HepG2 (cell line): ENCODE measurements around the gene YWHAQ. TPM values are rescaled to one million over a fixed set of nuclear protein-coding genes. Genes with fewer than 3 reads are reported as not detected.

Source experiments
- EEA1 ChIP-seq: sonication (generic); formaldehyde crosslinking; IDR thresholded peaks from 2 replicates; pipeline ENCODE4 v1.5.1; 2020; ENCODE audit warnings: mild to moderate bottlenecking, missing genetic modification reagents, borderline replicate concordance
- RNF219 ChIP-seq: sonication (generic); formaldehyde crosslinking; IDR thresholded peaks from 2 replicates; pipeline ENCODE4 v1.5.0; 2020; ENCODE audit warnings: mild to moderate bottlenecking, missing genetic modification reagents
- SAP130 ChIP-seq: IDR thresholded peaks from 2 replicates; pipeline ENCODE4 v1.6.1; 2016; ENCODE audit warnings: low read depth
- SKI ChIP-seq: fragments of 450-650 bp; IDR thresholded peaks from one replicate; pipeline ENCODE4 v1.6.1; 2018; ENCODE audit warnings: mild to moderate bottlenecking; ENCODE audit not compliant: partially characterized antibody
- SP4 ChIP-seq: sonication (generic); formaldehyde crosslinking; IDR thresholded peaks from 2 replicates; pipeline ENCODE4 v1.8.1; 2023; ENCODE audit warnings: mild to moderate bottlenecking, missing genetic modification reagents
- STAG1 ChIP-seq: sonication (generic); formaldehyde crosslinking; IDR thresholded peaks from 2 replicates; pipeline ENCODE4 v1.4.0; 2020; ENCODE audit warnings: missing genetic modification reagents
- TBX3 ChIP-seq: fragments of 450-650 bp; IDR thresholded peaks from 2 replicates; pipeline ENCODE4 v1.6.1; 2017; ENCODE audit warnings: antibody characterized with exemption, mild to moderate bottlenecking, inconsistent platforms, borderline replicate concordance
- TRIM24 ChIP-seq: sonication (generic); formaldehyde crosslinking; IDR thresholded peaks from 2 replicates; pipeline ENCODE4 v1.8.0; 2022; ENCODE audit warnings: mild to moderate bottlenecking, missing genetic modification reagents
- ZBTB42 ChIP-seq: sonication (generic); formaldehyde crosslinking; IDR thresholded peaks from 2 replicates; pipeline ENCODE4 v1.5.0; 2020; ENCODE audit warnings: mild to moderate bottlenecking, missing genetic modification reagents
- ZMYM4 ChIP-seq: sonication (generic); formaldehyde crosslinking; IDR thresholded peaks from 2 replicates; pipeline ENCODE4 v1.8.1; 2023; ENCODE audit warnings: mild to moderate bottlenecking, missing genetic modification reagents
- ZNF17 ChIP-seq: sonication (generic); formaldehyde crosslinking; IDR thresholded peaks from 2 replicates; pipeline ENCODE4 v1.5.0; 2020; ENCODE audit warnings: mild to moderate bottlenecking, missing genetic modification reagents
- ZNF232 ChIP-seq: sonication (generic); formaldehyde crosslinking; IDR thresholded peaks from 2 replicates; pipeline ENCODE4 v1.4.0; 2020; ENCODE audit warnings: missing genetic modification reagents, borderline replicate concordance
- ZNF337 ChIP-seq: sonication (generic); formaldehyde crosslinking; IDR thresholded peaks from 2 replicates; pipeline ENCODE4 v1.5.1; 2020; ENCODE audit warnings: missing genetic modification reagents, low read depth, mild to moderate bottlenecking, borderline replicate concordance
- ZNF44 ChIP-seq: sonication (generic); formaldehyde crosslinking; IDR thresholded peaks from 2 replicates; pipeline ENCODE4 v1.5.1; 2020; ENCODE audit warnings: mild to moderate bottlenecking, missing genetic modification reagents
- ZNF460 ChIP-seq: sonication (generic); formaldehyde crosslinking; IDR thresholded peaks from 2 replicates; pipeline ENCODE4 v1.5.1; 2020; ENCODE audit warnings: missing genetic modification reagents, mild to moderate bottlenecking, borderline replicate concordance
- ZNF564 ChIP-seq: sonication (generic); formaldehyde crosslinking; IDR thresholded peaks from 2 replicates; pipeline ENCODE4 v1.8.1; 2023; ENCODE audit warnings: mild to moderate bottlenecking, missing genetic modification reagents
- ZNF879 ChIP-seq: sonication (generic); formaldehyde crosslinking; IDR thresholded peaks from 2 replicates; pipeline ENCODE4 v1.8.1; 2023; ENCODE audit warnings: missing genetic modification reagents
- polyA plus RNA-seq, 8 experiments: library from polyadenylated mRNA; depleted of rRNA in 3 of 8; stranded (reverse) in 7 of 8; unstranded in 1 of 8; fragments of >200 nt; fragmentation: Illumina TruSeq in 4 of 8; extraction: Trizol in 4 of 8; gene quantifications; 2 replicates each; pipeline versions ENCODE4 v1.2.1 to v1.2.3, GENCODE V29; 2011 to 2016; ENCODE audit warnings: low read depth in 4 of 8, missing spikeins in 1 of 8, mixed read lengths in 1 of 8; ENCODE audit not compliant: insufficient read depth in 1 of 8
- total RNA-seq, 5 experiments: library from RNA; depleted of rRNA; stranded (reverse); fragments of >200 nt; fragmentation: Illumina TruSeq; extraction: Trizol; gene quantifications; 2 replicates each; pipeline ENCODE4 v1.2.3, GENCODE V29; 2016; ENCODE audit warnings: low read depth in 1 of 5
- TF ChIP-seq, protein P1 (sequence below): IDR thresholded peaks from 2 replicates; pipeline ENCODE4 v1.6.1; 2018; ENCODE audit warnings: missing genetic modification reagents, mild to moderate bottlenecking, missing compliant biosample characterization
- TF ChIP-seq, protein P2 (sequence below): sonication (generic); formaldehyde crosslinking; IDR thresholded peaks from 2 replicates; pipeline ENCODE4 v1.8.1; 2022; ENCODE audit warnings: low read depth, mild to moderate bottlenecking, missing genetic modification reagents
- TF ChIP-seq, protein P3 (sequence below): sonication (generic); formaldehyde crosslinking; IDR thresholded peaks from 2 replicates; pipeline ENCODE4 v1.4.0; 2020; ENCODE audit warnings: missing genetic modification reagents, low read depth, mild to moderate bottlenecking, borderline replicate concordance
- TF ChIP-seq, protein P4 (sequence below): IDR thresholded peaks from 2 replicates; pipeline ENCODE4 v1.6.1; 2018; ENCODE audit warnings: missing genetic modification reagents

The YWHAQ gene
- total and polyA plus RNA-seq, 2 of the 13 experiments (the other 11 are each of a cell fraction or from before 2014, with no cell fraction given): 160 to 304 TPM

GRCh38 chr2:9556121-9556743 is 74.6 kb downstream of the YWHAQ start (continued):
- TF ChIP-seq, protein P1, sequence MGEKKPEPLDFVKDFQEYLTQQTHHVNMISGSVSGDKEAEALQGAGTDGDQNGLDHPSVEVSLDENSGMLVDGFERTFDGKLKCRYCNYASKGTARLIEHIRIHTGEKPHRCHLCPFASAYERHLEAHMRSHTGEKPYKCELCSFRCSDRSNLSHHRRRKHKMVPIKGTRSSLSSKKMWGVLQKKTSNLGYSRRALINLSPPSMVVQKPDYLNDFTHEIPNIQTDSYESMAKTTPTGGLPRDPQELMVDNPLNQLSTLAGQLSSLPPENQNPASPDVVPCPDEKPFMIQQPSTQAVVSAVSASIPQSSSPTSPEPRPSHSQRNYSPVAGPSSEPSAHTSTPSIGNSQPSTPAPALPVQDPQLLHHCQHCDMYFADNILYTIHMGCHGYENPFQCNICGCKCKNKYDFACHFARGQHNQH (CRISPR knock-in tag): no peak
- TF ChIP-seq ZNF564 (no peak), SAP130 (CRISPR knock-in tag) (no peak), TRIM24 (CRISPR knock-in tag) (no peak), ZNF44 (CRISPR knock-in tag) (no peak), ZNF879 (0 out of 2 replicates have a peak, but pooled peaks have one; percentile 0), STAG1 (peak; percentile 9; the same call in 1 of the 2 replicates), ZNF460 (CRISPR knock-in tag) (no peak), SKI (no peak), ZNF17 (CRISPR knock-in tag) (no peak), TBX3 (no peak), SP4 (CRISPR knock-in tag) (no peak), EEA1 (peak; percentile 34; the same call in 1 of the 2 replicates), ZMYM4 (CRISPR knock-in tag) (no peak), ZNF232 (CRISPR knock-in tag) (no peak), RNF219 (CRISPR knock-in tag) (no peak), ZBTB42 (CRISPR knock-in tag) (0 out of 2 replicates have a peak, but pooled peaks have one; percentile 73), ZNF337 (CRISPR knock-in tag) (no peak; the same call in 1 of the 2 replicates)
- TF ChIP-seq, protein P2, sequence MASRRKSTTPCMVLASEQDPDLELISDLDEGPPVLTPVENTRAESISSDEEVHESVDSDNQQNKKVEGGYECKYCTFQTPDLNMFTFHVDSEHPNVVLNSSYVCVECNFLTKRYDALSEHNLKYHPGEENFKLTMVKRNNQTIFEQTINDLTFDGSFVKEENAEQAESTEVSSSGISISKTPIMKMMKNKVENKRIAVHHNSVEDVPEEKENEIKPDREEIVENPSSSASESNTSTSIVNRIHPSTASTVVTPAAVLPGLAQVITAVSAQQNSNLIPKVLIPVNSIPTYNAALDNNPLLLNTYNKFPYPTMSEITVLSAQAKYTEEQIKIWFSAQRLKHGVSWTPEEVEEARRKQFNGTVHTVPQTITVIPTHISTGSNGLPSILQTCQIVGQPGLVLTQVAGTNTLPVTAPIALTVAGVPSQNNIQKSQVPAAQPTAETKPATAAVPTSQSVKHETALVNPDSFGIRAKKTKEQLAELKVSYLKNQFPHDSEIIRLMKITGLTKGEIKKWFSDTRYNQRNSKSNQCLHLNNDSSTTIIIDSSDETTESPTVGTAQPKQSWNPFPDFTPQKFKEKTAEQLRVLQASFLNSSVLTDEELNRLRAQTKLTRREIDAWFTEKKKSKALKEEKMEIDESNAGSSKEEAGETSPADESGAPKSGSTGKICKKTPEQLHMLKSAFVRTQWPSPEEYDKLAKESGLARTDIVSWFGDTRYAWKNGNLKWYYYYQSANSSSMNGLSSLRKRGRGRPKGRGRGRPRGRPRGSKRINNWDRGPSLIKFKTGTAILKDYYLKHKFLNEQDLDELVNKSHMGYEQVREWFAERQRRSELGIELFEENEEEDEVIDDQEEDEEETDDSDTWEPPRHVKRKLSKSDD (CRISPR knock-in tag): no peak
- TF ChIP-seq, protein P3, sequence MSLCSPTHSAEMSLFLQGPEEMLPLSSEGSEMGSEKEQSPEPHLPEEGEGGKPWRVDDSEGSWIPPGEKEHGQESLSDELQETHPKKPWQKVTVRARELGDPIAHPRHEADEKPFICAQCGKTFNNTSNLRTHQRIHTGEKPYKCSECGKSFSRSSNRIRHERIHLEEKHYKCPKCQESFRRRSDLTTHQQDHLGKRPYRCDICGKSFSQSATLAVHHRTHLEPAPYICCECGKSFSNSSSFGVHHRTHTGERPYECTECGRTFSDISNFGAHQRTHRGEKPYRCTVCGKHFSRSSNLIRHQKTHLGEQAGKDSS (CRISPR knock-in tag): peak; percentile 7; the same call in 1 of the 2 replicates
- TF ChIP-seq, protein P4, sequence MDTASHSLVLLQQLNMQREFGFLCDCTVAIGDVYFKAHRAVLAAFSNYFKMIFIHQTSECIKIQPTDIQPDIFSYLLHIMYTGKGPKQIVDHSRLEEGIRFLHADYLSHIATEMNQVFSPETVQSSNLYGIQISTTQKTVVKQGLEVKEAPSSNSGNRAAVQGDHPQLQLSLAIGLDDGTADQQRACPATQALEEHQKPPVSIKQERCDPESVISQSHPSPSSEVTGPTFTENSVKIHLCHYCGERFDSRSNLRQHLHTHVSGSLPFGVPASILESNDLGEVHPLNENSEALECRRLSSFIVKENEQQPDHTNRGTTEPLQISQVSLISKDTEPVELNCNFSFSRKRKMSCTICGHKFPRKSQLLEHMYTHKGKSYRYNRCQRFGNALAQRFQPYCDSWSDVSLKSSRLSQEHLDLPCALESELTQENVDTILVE (CRISPR knock-in tag): 0 out of 2 replicates have a peak, but pooled peaks have one; percentile 6
